ENCODE results near the gene DDA1. TPM values are rescaled to one million over a fixed set of nuclear protein-coding genes. Genes with fewer than 3 reads are reported as not detected.
"Not testable (repeated sequence)": the region's sequence is repeated elsewhere in the genome, so short reads cannot be mapped to it uniquely, and the experiment has no call there.

Gene DDA1
- total RNA-seq, 1 donor from 2014 or later, result 7.9 TPM

DNA sequence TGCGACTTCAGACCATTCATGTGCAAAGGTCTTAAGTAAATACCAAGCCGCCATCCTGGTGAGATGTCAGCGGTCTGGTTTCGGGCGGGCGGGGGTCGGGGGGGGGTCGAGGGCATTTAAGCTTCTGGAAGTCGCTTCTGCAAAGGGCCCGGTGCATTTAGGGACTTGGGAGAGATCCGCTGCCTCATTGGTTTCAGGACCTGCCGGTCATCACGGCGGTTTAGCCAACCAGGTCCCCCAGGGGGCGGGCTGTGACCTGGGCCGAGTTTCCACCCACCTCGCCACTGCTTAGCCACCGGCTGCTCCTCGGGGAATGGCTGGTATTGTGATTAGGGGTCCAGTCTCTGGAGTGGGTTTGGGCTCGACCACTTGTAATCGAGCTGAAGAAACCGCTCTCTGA lies 19.9 kb upstream of the DDA1 start:
- no peak for DNase-seq

DNA sequence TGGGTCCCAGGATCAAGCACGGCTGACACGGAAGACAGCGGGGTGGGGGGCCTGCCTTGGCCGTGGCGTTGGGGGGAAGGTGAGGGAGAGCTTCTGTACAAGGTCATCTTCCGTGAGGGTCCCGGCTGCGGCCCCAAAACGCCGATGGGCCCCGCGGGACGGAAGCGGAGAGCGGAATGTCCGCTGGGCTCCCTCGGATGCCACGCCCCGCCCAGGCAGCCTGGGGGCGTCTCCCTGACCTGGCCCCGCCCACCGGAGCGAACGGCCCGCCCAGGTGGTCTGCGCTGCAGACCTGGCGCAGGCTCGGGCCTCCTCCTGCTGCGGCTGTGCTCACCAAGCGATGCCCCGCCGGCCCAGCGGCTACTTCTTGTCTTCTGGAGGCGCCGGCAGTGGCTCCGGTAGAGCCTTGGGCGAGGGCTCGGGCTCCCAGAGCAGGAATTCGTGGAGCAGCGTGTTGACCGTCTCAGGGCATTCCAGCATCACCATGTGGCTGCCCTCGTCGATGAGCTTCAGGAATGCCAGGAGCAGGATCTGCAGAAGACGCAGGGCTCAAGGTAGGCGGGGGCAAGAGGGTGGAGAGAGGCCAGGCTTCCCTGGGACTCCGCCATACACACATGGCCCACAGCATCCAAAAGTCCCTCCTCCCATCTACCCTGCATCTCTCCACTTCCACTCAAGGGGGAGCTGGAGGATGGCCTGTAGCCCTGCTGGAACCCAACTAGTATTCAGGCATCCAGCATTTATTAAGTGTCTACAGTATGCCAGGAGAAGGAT lies 16.9 kb upstream of the DDA1 start:
- DNase-seq, result peak; percentile 78

DNA sequence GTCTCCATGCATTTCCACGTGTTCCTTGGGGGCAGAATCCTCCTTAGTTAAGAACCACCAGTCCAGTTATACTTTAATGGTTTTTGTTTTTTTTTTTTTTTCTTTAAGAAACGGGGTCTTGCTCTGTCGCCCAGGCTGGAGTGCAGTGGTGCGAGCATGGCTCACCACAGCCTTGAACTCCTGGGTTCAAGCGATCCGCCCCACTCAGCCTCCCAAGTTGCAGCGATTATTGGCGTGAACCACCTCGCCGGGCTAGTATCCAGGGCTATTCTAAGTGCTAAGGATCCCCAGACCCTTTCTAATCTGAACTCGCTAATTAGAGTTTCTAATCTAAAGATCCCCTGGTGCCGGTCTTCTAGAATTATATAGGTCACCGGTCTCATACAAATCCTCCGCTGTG lies 15.8 kb upstream of the DDA1 start:
- DNase-seq, result no peak

DNA sequence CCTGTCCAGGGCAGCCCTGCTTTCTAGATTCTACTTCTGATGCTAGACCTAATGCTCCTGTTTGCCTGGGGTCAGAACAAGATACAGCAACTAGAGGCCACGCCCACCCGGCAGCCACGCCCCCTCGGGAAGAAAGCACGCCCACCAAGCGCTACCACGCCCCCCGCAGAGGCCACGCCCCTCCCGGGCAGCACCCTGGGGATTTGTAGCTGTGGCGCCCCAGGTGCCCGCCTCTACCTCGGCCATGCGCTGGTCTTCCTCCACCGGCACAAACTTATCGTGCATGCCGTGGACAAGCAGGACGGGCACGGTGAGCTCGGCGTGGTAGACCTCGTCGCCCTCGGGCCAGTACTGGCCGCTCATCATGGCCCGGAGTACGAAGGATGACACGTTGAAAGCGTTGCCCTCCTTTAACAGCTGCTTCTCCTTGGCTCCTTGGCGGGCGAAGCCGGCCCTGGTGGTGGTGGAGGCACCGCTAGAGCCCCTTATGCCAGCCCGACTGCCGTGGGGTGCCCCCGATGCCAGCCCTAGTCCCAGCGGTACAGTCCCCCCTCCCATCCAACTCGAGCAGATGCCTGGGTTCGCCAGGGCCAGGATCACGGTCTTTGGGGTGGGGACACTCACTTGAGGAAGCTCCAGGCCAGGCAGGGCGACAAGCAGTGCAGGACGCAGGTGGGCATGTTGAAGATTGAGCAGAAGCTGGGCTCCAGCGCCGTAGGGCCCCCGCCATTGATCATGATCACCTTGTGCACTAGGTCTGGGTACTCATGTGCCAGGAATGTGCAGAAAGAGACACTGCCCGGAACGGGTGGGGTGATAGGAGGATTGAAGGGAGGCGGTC lies 15.1 kb upstream of the DDA1 start:
- DNase-seq, result no peak

DNA sequence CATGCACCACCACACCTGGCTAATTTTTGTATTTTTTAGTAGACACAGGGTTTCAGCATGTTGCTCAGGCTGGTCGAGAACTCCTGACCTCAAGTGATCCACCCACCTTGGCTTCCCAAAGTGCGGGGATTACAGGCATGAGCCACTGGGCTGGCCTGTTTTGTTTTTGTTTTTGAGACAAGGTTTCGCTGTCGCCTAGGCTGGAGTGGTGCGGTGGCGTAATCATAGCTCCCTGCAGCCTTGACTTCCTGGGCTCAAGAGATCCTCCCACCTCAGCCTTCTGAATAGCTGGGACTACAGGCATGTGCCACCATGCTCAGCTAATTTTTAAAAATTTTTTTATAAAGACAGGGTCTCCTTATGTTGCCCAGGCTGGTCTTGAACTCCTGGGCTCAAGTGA lies 13.8 kb upstream of the DDA1 start:
- not testable (repeated sequence) for DNase-seq

DNA sequence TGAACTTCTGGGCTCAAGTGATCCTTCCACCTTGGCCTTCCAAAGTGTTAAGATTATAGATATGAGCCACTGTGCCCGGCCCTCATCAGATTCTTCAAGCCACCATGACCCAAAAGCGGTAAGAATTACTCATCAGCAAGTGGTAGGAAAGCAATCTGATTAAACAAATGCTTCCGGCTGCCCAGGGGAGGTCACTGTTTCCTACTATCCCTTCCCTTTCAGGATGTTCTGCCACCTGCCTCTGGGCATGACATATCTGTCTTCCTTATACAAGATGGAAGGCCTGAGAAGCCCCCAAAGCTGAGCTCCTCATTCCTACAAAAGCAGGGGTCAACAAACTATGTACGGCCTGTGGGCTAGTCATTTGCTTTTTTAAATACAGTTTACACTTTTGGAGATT lies 13.1 kb upstream of the DDA1 start:
- no peak for DNase-seq

DNA sequence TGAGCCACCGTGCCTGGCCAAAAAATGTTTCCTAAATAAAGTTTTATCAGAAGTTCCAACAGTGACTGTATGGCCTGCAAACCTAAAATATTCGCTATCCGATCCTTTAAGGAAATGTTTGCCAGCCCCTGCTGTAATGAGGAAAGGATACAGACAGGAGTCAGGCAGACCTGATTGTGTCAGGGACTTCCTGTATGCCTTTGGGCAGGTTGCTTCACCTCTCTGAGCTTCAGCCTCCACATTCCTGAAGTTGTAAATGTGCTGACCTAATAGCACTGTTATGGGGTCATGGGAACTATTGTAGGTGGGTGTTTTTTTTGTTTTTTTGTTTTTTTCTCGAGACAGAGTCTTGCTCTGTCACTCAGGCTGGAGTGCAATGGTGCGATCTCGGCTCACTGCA lies 12.4 kb upstream of the DDA1 start:
- DNase-seq, result no peak

DNA sequence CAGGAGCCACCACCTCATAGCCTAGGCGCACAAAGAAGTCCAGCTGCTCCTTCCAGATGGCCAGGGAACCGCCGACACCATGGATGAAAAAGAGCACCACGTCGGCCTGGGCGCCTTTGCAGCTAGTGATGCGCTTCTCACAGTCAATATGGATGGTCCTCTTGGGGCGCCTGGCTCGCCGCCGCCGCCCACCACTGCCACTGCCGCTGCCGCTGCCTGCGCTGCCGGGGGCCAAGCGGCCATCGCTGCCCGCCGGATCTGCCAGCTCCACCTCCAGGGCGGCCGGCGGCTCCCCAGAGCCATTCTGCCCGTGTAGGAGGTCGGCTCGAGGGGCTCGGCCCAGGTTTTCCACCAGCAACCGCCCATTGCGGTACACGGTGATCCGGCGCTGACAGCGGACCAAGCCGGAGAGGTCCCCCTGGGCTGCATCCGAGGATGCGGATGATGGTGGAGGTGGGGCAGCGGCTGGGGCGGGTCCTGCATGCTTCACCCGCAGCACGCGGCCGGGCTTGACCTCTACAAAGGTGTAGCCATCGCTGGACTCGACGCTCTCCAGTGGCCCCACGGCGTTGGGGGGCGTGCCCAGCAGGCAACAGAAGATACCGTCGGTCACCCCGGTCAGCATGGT lies 8.3 kb upstream of the DDA1 start:
- no peak for DNase-seq

DNA sequence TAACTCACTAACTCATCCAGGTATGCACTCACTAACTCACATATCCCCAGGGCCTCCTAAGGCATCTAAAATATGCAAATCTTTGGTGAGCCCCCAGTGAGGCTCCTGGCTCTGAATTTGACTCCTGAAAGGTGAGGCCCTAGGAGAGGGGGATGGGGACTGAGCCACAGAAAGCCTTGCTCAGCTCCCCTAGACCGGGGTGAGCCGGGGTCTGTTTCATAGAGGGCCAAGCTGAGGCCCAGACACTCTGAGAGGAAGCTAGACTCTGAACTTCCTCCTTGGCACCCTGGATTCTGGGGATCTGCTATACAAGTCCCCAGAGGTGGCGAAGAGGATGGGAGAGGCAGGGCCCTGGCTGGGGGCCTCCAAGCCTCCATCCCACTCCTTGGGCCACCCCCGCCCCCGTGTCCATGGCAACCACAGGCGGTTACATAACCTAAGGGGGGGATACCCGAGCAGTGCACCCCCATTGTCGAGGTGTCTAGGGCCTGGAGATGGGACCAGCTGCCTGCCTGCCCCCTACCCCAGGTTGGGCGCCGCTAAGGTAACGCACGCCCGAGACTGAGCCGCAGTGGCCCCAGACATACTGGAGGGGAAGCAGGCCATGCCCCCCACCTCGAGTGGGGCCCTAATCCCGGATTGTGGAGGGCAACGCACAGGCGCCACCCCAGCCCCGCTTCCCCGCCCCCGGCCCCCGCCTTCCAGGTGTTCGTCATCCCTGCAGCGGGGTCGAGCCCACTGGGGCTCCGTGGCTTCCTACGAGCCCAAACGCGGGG lies 6.8 kb upstream of the DDA1 start:
- no peak for DNase-seq

DNA sequence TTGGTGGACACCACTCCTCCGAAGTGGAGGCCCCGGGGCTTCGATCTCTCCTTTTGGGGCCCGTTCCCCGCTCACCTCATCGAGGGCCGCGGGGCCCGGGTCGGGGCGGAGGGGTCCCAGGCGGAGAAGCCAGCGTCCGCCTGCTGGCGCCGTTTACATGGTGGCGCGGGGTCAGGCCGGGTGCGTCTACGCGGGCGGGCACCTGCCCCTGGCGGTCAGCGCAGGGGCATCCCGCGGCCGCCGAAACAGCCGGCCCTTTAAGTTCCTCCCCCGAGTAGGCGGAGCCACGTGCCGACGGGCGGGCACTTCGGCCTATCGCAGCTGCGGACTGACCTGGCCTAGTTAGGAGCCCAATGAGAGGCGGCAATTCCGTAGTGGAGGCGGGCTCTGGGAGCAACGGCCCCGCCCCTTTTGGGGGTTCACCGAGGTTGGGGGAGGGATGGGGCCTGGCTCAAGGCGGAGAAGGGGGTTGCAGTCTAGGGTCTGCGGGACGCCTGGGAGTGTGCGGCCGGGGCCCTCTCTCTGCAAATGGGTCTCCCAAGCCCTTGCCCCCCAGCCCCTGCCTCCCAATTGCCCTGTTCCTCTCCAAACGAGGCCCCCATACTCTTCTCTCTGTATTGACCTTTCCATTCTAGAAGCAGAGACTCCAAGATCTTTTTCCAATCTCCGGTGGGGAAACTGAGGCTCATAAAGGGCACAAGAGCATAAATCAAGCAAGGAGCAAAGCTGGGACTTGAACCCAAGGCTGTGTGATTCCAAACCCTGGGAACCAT lies 6.0 kb upstream of the DDA1 start, which contains the start of gene ABHD8:
Gene ABHD8, minus strand, starts transcription at position 259 of the 773 bp plus-strand sequence. CDS start 1,809 bp downstream, outside the sequence.
- DNase-seq, result peak; percentile 91

DNA sequence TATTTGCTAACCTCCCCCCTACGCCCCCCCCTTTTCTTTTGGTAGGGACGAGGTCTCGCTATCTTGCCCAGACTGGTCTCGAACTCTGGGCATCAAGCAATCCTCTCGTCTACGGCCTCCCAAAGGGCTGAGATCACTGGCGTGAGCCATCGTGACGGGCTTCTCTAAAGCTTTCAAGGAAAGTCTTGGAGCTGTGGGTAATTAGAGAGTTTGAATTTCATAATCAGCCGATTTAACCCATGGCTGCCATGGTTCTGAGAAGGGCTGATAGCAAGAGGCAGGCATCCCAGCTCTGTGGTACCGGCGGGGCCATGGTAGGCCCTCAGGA lies 5.5 kb upstream of the DDA1 start:
- no peak for DNase-seq

DNA sequence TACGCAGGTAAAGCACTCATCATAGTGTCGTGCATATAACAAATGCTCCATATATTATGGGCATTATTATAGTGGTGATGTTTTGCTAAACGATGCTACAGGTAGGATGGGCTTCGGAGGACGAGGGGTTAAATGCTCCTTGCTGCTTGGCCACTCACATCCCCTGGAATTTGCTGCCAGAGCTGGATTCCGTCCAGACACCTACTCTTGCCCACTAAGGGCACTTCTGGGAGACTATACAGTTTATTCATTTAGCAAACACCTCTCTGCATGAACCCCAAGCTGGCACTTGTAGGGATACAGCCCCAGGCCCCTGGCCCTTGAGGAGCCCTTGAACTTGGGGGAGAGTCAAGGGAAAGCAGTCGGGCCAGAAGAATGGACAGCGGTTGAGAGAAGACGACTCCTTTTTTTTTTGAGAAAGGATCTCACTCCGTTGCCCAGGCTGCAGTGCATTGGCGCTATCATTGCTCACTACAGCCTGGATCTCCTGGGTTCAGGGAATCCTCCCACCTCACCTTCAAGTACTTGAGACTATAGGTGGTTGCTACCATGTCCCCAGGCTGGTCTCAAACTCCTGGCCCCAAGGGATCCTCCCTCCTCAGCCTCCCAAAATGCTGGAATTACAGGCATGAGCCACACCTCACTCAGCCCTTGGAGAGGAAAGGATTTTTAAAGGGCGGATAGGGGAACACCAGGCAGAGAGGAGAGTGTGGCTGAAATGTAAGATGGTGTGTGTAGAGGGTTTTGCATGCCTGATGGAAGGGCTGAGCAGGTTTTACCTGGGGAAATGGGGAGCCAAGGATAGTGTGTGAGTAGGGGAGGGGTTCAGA lies 4.8 kb upstream of the DDA1 start:
- no peak for DNase-seq

DNA sequence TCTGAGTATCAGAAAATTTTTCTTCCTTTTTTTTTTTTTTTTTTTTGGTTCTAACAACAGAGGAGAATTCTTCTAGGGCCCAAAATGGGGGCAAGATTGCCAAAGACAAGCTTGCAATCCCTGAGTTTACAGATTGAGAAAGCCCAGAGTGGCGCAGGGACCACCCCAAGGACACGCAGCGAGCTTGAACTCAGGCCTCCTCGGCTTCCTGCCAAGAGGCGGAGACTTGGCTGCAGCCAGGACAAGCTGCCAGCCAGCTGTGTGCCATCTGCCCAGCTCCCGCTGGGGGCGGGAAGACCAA lies 4.2 kb upstream of the DDA1 start:
- no peak for DNase-seq

DNA sequence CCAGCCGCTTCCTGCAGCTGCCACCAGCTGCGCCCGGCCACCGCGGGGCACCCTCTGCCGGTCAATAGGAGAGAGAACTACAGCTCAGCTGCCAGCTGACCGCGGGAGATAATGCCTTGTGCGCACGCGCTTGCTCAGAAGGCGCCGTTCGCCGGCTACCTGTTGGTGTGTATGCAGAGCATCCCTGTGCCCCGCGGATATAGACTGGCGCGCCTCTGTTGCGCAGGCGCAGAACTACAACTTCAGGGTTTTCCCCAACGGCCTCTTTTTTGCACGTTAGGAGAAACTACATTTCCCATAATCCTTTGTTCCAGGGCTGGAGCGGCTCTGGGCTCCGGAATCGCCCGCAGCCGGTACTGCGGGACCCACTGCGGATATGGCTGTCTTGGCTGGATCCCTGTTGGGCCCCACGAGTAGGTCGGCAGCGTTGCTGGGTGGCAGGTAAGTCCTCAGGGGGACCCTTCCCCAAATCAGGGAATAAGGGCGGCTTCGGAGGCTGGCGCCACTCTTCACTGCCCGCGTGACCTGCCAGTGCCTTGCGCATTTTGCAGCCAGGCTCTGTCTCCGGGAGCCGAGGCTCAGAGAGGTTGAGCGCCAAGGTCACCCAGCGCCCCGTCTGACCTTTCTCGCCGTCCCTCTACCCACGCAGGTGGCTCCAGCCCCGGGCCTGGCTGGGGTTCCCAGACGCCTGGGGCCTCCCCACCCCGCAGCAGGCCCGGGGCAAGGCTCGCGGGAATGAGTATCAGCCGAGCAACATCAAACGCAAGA lies 3.7 kb upstream of the DDA1 start, which contains the start of gene MRPL34:
Gene MRPL34, plus strand, starts transcription at position 356 of the 768 bp plus-strand sequence. Its CDS starts 21 bp downstream, at position 377.
- peak; percentile 99 for DNase-seq

DNA sequence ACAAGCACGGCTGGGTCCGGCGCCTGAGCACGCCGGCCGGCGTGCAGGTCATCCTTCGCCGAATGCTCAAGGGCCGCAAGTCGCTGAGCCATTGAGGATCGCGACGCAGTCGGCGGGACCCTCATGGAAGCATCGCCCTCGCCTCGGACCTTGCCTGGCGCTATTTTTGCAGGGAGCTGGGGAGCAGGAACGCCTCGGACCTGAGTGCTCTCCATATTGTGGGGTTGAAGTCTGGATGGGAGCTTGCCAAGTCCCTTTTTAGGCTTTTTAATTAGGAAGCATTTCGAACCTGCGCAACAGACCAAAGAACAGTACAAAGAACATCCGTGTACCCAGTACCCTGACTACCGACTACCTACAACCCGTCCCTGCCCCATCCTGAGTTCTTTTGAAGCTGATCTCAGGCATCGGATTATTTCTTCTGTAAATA lies 3.1 kb upstream of the DDA1 start:
- DNase-seq, result no peak

DNA sequence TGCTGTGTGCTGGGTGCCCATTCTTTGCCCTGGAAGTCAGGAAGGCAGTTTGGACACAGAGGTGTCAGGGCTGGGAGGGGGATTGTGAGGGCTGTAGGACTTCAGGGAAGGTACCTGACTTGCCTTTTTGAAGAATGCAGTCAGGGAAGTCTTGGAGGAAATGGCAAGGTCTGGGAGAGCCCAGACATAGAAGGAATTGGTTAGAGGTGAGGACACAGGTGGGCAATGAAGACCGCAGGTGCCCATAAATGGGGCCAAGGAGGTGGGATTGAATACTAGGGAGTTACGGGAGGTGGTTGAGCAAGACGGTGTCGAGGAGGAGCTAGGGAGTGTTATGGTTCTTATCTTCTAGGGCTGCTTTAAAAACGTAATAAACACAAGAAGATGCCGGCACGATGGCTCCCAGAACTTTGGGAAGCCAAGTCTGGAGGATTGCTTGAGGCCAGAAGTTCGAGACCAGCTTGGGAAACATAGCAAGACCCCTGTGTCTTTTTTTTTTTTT lies 1.4 kb upstream of the DDA1 start:
- DNase-seq, result no peak

DNA sequence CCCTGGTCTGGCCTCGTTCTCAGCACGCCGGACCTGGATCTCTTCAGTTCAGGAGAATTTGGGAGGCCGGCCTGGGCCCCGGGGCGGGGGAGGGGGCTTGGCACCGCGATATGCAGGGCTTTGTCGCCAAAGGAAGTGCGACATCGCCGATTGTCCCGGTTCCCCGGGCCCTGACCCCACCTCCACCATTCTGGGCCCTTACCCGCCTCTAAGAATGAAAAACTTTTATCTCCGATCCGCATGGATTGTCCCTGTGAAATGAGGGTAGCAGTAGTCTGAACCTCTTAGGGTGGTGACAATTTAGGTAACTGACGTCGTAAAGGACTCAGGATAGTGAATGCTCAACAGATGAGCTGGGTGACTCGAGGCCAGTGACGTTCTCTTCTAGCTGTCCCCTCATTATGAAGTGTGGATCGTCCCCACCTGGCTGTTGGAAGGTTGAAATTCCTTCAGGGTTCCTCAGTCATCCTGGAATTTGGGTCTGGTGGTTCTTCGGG lies 650 bp downstream of the DDA1 start:
- no peak for DNase-seq

DNA sequence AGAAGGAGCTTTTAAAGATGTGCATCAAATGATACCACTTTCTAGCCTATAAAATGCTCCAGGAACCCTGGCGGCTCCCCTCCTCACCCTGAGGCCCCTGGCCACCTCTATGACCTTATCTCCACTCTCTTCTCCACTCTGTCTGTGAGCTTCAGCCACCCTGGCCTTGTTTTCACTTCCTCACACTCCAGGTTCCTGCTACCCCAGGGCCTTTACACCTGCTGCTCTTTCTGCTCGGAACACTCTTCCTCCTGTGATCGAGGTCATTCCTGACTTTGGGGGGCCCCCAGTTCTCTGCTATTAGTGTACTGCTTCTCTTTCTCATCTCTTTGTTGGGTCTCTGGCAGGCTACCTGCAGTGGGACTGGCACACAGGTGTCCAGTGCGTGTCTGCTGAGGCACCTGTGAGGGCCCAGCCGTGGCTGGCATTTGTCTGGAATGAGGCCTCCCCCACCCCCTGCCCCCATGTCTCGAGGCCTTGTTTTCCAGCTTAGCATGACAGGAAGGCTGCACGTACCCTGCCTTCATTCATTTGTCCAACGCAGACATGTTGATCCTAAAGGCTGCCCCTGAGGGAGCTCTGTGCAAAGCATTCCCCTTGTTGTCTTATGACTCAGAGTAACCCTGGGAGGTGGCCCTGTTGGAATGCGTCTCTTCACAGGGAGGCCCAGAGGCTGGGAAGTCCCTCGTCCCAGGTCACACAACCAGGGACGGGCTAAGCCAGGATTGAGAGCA lies 2.3 kb downstream of the DDA1 start:
- DNase-seq, result no peak
